Hepatocyte (in vitro differentiated cells): ENCODE measurements around the gene HCAR3. TPM values are rescaled to one million over a fixed set of nuclear protein-coding genes. Genes with fewer than 3 reads are reported as not detected.
A peak's percentile ranks its signal among the peaks of the same experiment; 100 is the strongest.

Experiments used
- DNase-seq: peaks from one replicate; pipeline ENCODE4 v3.0.0-alpha.2; 2016; ENCODE audit warnings: low spot score
- H2AFZ ChIP-seq: fragments of 200-600 bp; sonication (generic); 2 replicates; pipeline ENCODE4 v1.6.0; 2016; ENCODE audit warnings: antibody characterized with exemption, mild to moderate bottlenecking
- H3K27ac ChIP-seq: fragments of 200-600 bp; sonication (generic); 2 replicates; pipeline ENCODE4 v1.5.1; 2016; ENCODE audit warnings: mild to moderate bottlenecking
- H3K27me3 ChIP-seq: fragments of 200-600 bp; sonication (generic); 2 replicates; pipeline ENCODE4 v1.6.1; 2016
- H3K36me3 ChIP-seq: fragments of 200-600 bp; sonication (generic); replicated peaks from 2 replicates; pipeline ENCODE4 v1.5.1; 2016; ENCODE audit warnings: low read depth; ENCODE audit not compliant: insufficient read depth
- H3K4me1 ChIP-seq: fragments of 200-600 bp; sonication (generic); 2 replicates; pipeline ENCODE4 v1.5.1; 2016; ENCODE audit warnings: mild to moderate bottlenecking, moderate library complexity; ENCODE audit not compliant: insufficient read depth
- H3K4me2 ChIP-seq: fragments of 200-600 bp; sonication (generic); 2 replicates; pipeline ENCODE4 v1.6.0; 2016
- H3K4me3 ChIP-seq: fragments of 200-600 bp; sonication (generic); 2 replicates; pipeline ENCODE4 v1.5.1; 2016; ENCODE audit warnings: mild to moderate bottlenecking
- H3K79me2 ChIP-seq: fragments of 200-600 bp; sonication (generic); 2 replicates; pipeline ENCODE4 v1.6.0; 2017; ENCODE audit warnings: mild to moderate bottlenecking
- H3K9me2 ChIP-seq: fragments of 200-600 bp; sonication (generic); replicated peaks from 2 replicates; pipeline ENCODE4 v1.6.0; 2017; ENCODE audit warnings: mild to moderate bottlenecking; ENCODE audit not compliant: insufficient read depth
- H3K9me3 ChIP-seq: fragments of 200-600 bp; sonication (generic); 2 replicates; pipeline ENCODE4 v1.5.1; 2016; ENCODE audit warnings: low read depth, mild to moderate bottlenecking
- H4K20me1 ChIP-seq: fragments of 200-600 bp; sonication (generic); 2 replicates; pipeline ENCODE4 v1.6.0; 2016; ENCODE audit warnings: mild to moderate bottlenecking; ENCODE audit not compliant: insufficient read depth, poor library complexity, severe bottlenecking
- EZH2 ChIP-seq: fragments of 200-600 bp; sonication (generic); IDR thresholded peaks from 2 replicates; pipeline ENCODE4 v1.6.1; 2016; ENCODE audit warnings: antibody characterized with exemption, mild to moderate bottlenecking, borderline replicate concordance
- EZH2phosphoT487 ChIP-seq: fragments of 200-600 bp; sonication (generic); IDR thresholded peaks from one replicate; pipeline ENCODE4 v1.6.1; 2018; ENCODE audit warnings: antibody characterized with exemption, mild to moderate bottlenecking, low read depth, moderate library complexity; ENCODE audit not compliant: unreplicated experiment, severe bottlenecking
- WGBS: methylation state at CpG from one replicate; pipeline ENCODE4 v1.1.6; 2016; ENCODE audit warnings: low lambda C conversion rate; ENCODE audit errors: missing lambda C conversion rate; 5-methylcytosine and 5-hydroxymethylcytosine counted together
- polyA plus RNA-seq: library from polyadenylated mRNA; unstranded; fragments of >200 nt; fragmentation: Nextera tagmentation; extraction: Ambion mirVana; gene quantifications from 2 replicates; pipeline ENCODE4 v1.2.1, GENCODE V29; 2016
- total RNA-seq: library from RNA; depleted of rRNA; stranded (reverse); fragments of >200 nt; gene quantifications from 2 replicates; pipeline ENCODE4 v1.2.3, GENCODE V29; 2014
- TF ChIP-seq, protein P1 (sequence below): fragments of 200-600 bp; sonication (generic); IDR thresholded peaks from 2 replicates; pipeline ENCODE4 v1.5.1; 2016; ENCODE audit warnings: antibody characterized with exemption, mild to moderate bottlenecking; ENCODE audit not compliant: poor library complexity

Gene HCAR3
- total and polyA plus RNA-seq, 2 experiments from 2014 or later, result 0.30 to 0.34 TPM

DNA sequence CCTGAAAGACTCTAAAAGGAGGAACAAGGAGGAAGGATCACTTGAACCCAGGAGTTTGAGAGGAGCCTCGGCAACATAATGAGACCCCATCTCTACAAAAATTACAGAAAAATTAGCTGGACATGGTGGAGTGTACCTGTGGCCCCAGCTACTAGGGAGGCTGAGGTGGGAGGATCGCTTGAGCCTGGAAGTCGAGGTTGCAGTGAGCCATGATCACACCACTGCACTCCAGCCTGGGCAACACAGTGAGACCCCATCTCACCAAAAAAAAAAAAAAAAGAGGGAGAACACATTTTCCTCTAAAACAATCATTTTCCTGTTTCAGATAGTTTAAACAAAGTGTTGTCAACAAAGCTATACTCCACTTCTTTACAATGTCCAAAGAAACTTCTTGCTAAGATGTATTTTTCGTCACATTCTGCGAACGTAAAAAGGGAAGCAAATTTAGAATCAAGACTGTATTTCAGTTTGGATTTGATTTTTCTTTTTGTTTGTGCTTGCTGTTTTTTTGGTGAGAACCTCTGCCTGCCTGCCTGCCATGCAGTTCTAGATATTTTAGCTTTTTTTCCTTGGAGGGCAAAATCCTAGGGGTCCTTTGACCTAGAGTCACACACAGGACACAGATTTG, 9.0 kb upstream of the HCAR3 start:
- H3K9me3 ChIP-seq, result no peaks in the 10 kb centered on the region
- peak overlapping the region; percentile 95 for H3K27ac ChIP-seq
- peak overlapping the region; percentile 53 for H3K4me2 ChIP-seq
- no peaks in the 10 kb centered on the region for H3K9me2 ChIP-seq
- no peaks in the 10 kb centered on the region for H3K79me2 ChIP-seq
- H3K27me3 ChIP-seq, result no peaks in the 10 kb centered on the region
- WGBS, result 89% methylated on average over 6 of the region's 6 CpGs
- H3K4me3 ChIP-seq, result no peak overlapping the region
- peaks cover 8% of the 10 kb centered on the region for H3K4me1 ChIP-seq
- H3K36me3 ChIP-seq, result no peaks in the 10 kb centered on the region
- TF ChIP-seq EZH2phosphoT487 (no peak), EZH2 (no peak)
- TF ChIP-seq, protein P1, sequence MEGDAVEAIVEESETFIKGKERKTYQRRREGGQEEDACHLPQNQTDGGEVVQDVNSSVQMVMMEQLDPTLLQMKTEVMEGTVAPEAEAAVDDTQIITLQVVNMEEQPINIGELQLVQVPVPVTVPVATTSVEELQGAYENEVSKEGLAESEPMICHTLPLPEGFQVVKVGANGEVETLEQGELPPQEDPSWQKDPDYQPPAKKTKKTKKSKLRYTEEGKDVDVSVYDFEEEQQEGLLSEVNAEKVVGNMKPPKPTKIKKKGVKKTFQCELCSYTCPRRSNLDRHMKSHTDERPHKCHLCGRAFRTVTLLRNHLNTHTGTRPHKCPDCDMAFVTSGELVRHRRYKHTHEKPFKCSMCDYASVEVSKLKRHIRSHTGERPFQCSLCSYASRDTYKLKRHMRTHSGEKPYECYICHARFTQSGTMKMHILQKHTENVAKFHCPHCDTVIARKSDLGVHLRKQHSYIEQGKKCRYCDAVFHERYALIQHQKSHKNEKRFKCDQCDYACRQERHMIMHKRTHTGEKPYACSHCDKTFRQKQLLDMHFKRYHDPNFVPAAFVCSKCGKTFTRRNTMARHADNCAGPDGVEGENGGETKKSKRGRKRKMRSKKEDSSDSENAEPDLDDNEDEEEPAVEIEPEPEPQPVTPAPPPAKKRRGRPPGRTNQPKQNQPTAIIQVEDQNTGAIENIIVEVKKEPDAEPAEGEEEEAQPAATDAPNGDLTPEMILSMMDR, result no peak
- no peak overlapping the region for H2AFZ ChIP-seq
- no peak for DNase-seq
- no peaks in the 10 kb centered on the region for H4K20me1 ChIP-seq

DNA sequence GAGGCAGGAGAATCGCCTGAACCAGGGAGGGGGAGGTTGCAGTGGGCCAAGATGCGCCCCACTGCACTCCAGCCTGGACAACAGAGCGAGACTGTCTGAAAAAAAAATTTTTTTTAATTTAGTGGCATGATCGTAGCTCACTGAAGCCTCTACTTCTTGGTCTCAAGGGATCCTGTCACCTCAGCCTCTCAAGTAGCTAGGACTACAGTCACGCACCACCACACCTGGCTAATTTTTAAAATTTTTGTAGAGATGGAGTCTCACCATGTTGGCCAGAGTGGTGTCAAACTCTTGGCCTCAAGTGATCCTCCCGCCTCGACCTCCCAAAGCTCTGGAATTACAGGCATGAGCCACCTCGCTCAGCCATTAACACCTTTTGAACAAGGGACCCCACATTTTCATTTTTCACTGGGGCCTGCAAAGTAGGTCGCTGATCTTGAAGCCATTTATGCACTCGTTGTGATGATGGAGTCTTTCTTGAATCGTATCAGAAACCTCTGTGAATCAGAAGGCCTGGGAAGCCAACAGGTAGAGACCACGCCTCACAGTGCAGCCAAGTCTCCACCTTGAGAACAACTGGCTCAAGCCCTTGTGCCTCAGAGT, 8.1 kb upstream of the HCAR3 start:
- Histone ChIP-seq H4K20me1 (no peaks in the 10 kb centered on the region), H3K4me3 (no peak overlapping the region), H3K27me3 (no peaks in the 10 kb centered on the region), H3K9me3 (no peaks in the 10 kb centered on the region), H3K27ac (peak overlapping the region; percentile 95), H3K36me3 (no peaks in the 10 kb centered on the region), H3K4me1 (peaks cover 8% of the 10 kb centered on the region), H3K4me2 (no peak overlapping the region), H3K79me2 (no peaks in the 10 kb centered on the region), H3K9me2 (no peaks in the 10 kb centered on the region), H2AFZ (no peak overlapping the region)
- 95% methylated on average over 12 of the region's 12 CpGs for WGBS
- TF ChIP-seq, protein P1, result no peak
- TF ChIP-seq EZH2phosphoT487 (no peak), EZH2 (no peak)
- no peak for DNase-seq

DNA sequence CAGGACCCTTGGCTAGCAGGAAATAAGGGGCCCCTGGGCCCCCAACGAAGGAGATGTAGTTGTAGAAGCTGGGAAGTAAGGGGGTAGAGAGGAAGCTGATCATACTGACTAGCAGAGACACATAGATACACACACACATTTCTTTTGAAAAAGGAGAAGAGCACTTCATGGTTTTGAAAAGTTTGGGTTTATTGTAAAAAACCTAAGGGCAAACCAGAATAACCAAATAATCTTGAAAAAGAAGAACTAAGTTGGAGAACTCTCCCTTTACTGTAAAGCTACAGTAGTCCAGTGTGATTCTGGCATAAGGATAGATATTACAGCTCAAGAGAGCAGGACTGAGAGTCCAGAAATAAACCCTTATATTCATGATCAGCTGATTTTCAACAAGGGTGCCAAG, 5.8 kb upstream of the HCAR3 start:
- Histone ChIP-seq H3K27ac (peak overlapping the region; percentile 44), H3K4me3 (no peak overlapping the region), H3K4me1 (peaks cover 8% of the 10 kb centered on the region), H3K4me2 (no peak overlapping the region), H3K9me2 (no peaks in the 10 kb centered on the region), H4K20me1 (no peaks in the 10 kb centered on the region), H2AFZ (no peak overlapping the region), H3K27me3 (no peaks in the 10 kb centered on the region), H3K79me2 (no peaks in the 10 kb centered on the region), H3K9me3 (no peaks in the 10 kb centered on the region), H3K36me3 (no peaks in the 10 kb centered on the region)
- no peak for TF ChIP-seq EZH2
- TF ChIP-seq EZH2phosphoT487, result no peak
- TF ChIP-seq, protein P1, result no peak
- no peak for DNase-seq
- 94% methylated on average over 1 of the region's 1 CpG for WGBS
